Measurements from ENCODE around the gene AGAP3.

AGAP3 gene

DNA sequence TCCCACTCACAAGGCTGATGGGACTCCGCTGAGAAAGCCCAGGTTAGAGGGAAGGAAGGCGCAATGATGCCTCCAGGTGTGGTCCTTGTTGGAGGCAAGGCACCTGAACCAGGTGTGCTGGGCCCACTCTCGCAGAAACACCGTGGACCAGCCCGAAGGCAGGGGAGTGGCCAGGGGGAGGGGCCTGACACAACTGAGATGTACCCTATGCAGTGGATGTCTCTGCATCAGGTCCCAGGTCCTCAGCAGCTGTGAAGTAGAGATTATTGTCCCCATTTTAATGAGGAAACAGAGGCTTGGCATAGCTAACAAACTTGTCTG, 49.2 kb downstream of the AGAP3 start:
- DNase-seq (ENCODE audit: low read depth in 2 of 2): no peak

DNA sequence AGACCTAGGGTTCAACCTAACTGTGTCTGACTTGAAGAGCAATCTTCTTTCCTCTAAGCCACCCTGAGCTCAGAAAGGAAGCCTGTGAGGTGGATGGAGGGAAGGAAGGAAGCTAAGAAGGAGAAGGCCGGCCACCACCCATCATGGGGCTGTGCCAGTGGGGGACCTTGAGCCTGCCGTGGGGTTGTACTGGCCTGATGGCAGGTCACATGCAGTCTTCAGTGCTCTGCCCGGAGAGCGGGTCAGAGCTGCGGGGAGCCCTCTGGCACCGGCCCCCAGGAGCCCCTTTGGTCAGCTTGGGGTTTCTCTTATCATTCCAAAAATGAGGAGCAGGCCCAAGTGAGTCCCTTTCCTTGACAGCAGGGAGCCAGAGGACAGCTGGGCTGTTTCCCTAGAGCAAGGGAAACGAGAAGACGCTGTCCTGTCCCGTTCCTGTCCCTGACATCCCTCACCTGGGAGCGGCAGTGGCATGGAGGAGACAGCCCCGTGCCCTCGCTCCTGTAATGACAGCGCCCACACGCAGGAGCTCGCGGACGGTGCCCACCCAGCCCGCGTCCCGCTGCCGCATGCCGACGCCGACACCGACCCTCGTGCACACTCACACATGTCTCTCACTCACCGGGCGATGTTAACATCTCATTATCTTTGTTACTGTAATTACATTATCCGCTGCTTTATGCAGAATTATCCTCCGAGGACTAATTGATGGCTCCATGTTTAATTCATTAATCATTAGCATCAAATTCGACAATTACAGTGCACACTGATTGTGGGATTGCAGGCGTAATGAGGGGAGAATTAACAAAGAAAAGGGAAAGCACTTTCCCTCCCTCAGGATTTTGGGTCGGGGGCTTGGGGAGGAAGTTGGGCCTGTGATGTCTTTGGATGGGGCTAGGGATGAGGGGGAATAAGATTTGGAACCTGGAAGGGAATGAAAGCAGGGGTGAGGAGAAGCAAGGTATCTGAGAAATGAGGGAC, 49.9 kb downstream of the AGAP3 start:
- no peak for DNase-seq (ENCODE audit: low read depth in 2 of 2)

GRCh38 chr7:151137076-151137675, 50.9 kb downstream of the AGAP3 start:
- DNase-seq (ENCODE audit: low read depth in 2 of 2): no peak

DNA sequence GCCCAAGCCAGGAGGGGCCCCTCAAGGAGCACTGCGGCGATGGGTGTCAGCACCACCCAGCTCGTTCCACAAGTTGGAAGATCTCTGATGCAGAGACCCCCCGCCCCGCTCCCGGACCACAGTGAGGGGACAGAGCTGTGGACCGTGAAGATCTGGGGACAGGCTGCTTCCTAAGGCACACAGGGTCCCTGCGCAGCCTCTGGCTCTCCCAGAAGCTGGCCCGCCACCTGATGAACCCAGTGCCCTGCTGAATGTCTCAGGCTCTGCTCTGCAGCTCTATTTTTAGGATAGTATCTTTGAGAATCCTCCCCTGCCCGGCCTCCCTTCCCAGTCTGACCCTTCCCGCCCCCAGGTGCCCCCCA, 51.5 kb downstream of the AGAP3 start:
- DNase-seq (ENCODE audit: low read depth in 2 of 2): no peak

GRCh38 chr7:151138153-151138851, 52.0 kb downstream of the AGAP3 start:
- DNase-seq (ENCODE audit: low read depth in 2 of 2): no peak

- no peak for DNase-seq (ENCODE audit: low read depth in 2 of 2)
Observed at GRCh38 chr7:151139071-151139790, 53.0 kb downstream of the AGAP3 start.

- no peak for DNase-seq (ENCODE audit: low read depth in 2 of 2)
Observed at GRCh38 chr7:151139791-151140190, 53.5 kb downstream of the AGAP3 start.

DNA sequence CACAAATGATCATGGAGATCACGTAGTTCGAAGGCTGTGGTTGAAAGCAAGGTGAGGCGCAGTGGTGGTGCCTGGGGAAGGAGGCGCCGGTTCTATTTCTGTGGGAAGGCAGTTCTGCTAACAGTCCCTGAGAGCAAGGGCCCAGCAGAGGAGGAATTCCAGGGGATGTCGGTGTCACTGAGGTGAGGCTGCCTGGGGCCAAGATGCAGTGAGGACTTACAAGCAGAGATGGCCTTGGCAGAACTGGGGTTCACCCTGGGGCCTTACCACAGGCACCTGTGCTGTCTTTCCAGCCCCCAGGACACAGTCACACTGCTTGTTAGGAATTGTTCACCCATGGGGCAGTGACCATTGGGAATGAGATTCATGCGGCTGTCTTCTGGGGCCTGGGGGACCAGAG, 54.6 kb downstream of the AGAP3 start:
- DNase-seq (ENCODE audit: low read depth in 2 of 2): no peak

DNA sequence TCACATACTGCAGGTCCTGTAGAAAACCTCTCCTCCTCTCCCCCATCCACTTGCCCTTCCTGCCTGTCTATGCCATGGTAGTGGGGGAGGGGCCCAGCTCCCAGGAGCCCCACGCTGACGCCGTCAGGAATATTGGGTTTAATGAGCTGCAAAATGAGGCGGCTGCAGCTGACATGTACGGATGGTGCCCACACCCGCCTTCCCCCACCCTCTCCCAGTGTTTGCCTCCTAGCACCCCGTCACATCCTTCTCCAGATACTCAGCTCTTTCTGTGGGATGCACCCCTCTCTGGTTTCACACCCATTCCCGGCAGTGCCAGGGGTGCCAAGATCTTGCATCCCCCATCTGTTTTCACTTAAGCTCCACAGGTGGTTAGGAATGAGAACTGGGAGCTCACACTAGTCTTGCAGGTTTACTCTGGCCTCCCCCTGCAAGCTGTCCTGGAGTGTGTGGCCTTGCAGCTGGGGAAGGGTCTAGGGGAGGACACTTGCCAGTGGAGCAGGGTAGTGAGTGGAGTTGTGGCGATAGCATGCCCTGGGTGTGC, 55.1 kb downstream of the AGAP3 start:
- DNase-seq (ENCODE audit: low read depth in 2 of 2): no peak

GRCh38 chr7:151141855-151142685, 55.8 kb downstream of the AGAP3 start:
- DNase-seq (ENCODE audit: low read depth in 2 of 2): no peak

DNA sequence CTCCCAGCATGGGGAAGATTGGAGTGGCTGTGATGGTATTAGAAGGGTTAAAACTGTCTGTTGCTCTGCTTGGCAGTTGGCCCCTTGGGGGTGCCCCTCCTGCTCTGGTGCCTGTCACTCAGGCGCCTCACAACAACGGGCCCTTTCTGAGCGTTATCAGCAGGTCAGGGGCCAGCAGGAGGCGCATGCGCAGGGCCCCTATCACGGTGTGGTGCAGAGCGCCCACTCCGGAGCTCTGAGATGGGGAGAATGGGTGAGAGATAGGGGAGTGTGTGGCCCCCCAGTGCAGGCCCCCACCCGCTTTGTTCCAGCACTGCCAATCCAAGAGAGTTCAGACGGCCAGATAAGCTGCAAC, 56.4 kb downstream of the AGAP3 start:
- DNase-seq (ENCODE audit: low read depth in 2 of 2): no peak

GRCh38 chr7:151143261-151144015, 57.2 kb downstream of the AGAP3 start:
- DNase-seq (ENCODE audit: low read depth in 2 of 2): no peak

DNA sequence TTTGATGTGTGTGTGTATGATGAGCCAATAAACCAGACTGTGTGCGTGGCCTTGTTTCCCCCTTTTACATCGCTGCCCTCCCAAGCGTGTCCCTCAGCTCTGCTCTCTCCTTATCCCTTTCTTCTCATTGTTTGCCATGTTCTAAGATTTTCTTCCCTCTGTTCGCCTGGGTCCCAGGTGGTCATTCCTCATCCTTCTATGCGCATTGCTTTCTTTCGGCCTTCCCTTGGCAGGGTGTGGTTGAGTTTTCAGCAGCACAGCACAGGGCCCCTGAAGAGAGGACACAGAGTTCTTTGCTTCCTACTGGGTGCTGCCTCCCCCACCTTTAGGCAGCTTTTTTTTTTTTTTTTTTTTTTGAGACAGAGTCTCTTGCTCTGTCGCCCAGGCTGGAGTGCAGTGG, 58.1 kb downstream of the AGAP3 start:
- DNase-seq (ENCODE audit: low read depth in 2 of 2): no peak

GRCh38 chr7:151146761-151147160, 60.5 kb downstream of the AGAP3 start:
- no peak for DNase-seq (ENCODE audit: low read depth in 2 of 2)

DNA sequence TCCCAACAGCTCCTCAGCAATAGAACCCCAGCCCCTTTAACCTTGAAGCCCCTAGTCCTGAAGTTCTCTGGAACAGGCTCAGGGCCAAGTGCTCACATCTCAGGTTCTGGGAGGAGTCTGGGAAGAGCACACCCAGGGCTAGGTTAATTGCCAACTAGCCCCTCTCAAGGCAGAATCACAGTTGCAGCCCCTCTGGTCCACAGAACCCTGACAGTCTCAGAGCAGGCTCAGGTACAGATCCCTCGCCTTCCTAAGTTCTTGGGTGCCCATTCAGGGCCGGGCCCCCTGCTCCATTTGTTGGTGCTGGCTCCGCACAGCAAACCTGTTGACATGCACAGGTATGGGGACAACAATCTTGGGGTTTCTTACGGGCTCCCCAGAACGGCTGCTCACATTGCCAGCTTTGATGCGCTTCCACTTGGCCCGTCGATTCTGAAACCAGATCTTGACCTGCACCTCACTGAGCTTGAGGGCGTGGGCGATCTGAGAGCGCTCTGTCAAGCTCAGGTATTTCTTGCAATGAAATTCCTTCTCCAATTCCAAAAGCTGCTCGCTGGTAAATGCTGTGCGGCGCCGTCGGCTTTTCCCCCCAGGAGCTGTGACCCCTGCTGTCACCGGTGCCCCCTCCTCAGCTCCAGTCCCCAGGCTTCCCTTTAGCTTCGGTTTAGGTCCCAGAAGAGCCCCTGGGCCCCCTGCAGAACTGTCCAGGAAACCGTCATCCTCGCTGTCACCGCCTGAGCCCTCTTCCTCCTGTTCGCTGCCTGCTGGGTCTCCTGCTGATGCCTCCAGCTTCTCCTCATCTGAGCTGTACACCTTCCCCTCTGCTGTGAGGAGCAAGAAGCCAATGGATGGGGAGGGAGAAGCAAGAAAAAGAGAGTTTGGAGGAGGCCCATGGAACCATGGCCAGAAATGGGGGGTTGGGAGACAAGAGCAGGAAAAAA, 62.3 kb downstream of the AGAP3 start:
- DNase-seq (ENCODE audit: low read depth in 2 of 2): no peak

GRCh38 chr7:151150388-151150787, 64.1 kb downstream of the AGAP3 start:
- DNase-seq (ENCODE audit: low read depth in 2 of 2): no peak

DNA sequence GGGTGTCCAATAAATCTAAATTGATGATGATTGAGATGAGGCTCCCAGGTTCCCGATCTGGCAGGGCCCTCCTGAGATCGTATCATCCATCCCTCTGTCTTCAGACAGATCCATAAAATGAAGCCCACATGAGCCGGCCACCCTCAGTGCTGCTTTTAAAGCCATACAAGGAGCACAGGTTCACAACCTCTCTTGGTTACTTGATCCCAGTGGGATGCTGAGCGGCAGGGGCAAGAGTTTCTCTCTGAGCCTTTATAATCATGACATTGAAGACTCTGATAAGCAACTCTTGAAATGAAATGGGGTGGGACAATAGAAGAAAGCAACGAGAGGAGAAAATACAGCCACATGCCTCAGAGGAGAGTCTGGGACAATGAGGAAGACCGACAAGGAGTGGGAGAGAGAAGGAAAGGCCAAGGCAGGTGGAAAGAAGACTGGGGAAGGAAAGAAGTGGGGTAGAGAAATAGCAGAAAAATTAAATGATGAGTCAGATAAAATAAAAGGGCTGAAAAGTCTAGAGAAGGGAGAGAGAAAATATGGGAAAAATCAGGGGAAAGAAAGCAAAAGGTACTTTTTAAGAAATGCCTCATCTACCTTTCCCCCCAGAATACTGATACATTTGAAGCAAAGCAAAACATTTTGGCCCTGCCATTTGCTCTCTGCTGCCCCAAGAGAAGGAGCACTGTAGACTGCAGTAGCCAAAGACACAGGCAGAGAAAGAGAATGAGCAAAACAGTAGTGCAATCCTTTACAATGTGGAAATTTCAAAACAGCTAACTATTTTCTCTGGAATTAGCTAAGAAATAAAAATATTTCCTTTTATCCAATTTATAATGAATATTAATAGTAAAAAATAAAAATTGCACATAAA, 66.6 kb downstream of the AGAP3 start:
- no peak for DNase-seq (ENCODE audit: low read depth in 2 of 2)

- no peak for DNase-seq (ENCODE audit: low read depth in 2 of 2)
Observed at GRCh38 chr7:151157645-151158329, 71.5 kb downstream of the AGAP3 start.
